IMR-90 (cell line): ENCODE data around the gene UQCRC1. TPM values are rescaled to one million over a fixed set of nuclear protein-coding genes. Genes with fewer than 3 reads are reported as not detected.

Experiments used
- ATAC-seq: fragments of 200-7000 bp; cut with Tn5 transposase; 2 replicates; pipeline ENCODE4 v1.9.1; 2020; ENCODE audit warnings: low read depth, mild to moderate bottlenecking, moderate library complexity
- BruUV-seq: library from RNA; stranded (reverse); fragments of 400-500 nt; replicated peaks from 2 replicates; lab custom pipeline; 2021; lab: Mats Ljungman, UMichigan
- CTCF ChIA-PET: fragments of 300-600 bp; formaldehyde crosslinking; extraction: SDS; loops from one replicate; lab custom pipeline; 2021; ENCODE audit warnings: antibody characterized with exemption; lab: Yijun Ruan, JAX
- POLR2A ChIA-PET: fragments of 300-600 bp; sonication (Branson Sonifier 250); formaldehyde crosslinking; loops from one replicate; lab custom pipeline; 2022; ENCODE audit warnings: antibody characterized with exemption; ENCODE audit not compliant: unreplicated experiment; lab: Charles Lee
- DNase-seq: peaks from one replicate; pipeline ENCODE4 v3.0.0; 2013
- H2AFZ ChIP-seq: replicated peaks from 2 replicates; pipeline ENCODE3; 2013; ENCODE audit warnings: low read length, mild to moderate bottlenecking; ENCODE audit not compliant: poor library complexity
- H2AK5ac ChIP-seq: 2 replicates; pipeline ENCODE4 v1.6.1; 2013; ENCODE audit warnings: low read depth, low read length, inconsistent platforms
- H2AK9ac ChIP-seq: replicated peaks from 2 replicates; pipeline ENCODE3; 2013; ENCODE audit warnings: mild to moderate bottlenecking, low read depth, low read length, moderate library complexity; ENCODE audit not compliant: poor library complexity
- H2BK120ac ChIP-seq: 2 replicates; pipeline ENCODE4 v1.6.1; 2013; ENCODE audit warnings: low read depth, low read length, inconsistent platforms
- H2BK15ac ChIP-seq: 3 replicates; pipeline ENCODE4 v1.6.1; 2013; ENCODE audit warnings: low read depth, low read length, inconsistent platforms
- H2BK20ac ChIP-seq: 2 replicates; pipeline ENCODE4 v1.6.1; 2013; ENCODE audit warnings: low read depth, mild to moderate bottlenecking, inconsistent platforms, low read length, moderate library complexity
- H2BK5ac ChIP-seq: 2 replicates; pipeline ENCODE4 v1.6.1; 2013; ENCODE audit warnings: mild to moderate bottlenecking, low read depth, low read length, inconsistent platforms; ENCODE audit not compliant: poor library complexity, severe bottlenecking
- H3K14ac ChIP-seq: replicated peaks from 2 replicates; pipeline ENCODE4 v1.6.1; 2013; ENCODE audit warnings: low read depth, low read length, inconsistent platforms
- H3K18ac ChIP-seq: 2 replicates; pipeline ENCODE4 v1.6.1; 2013; ENCODE audit warnings: low read depth, low read length, control low read depth
- H3K23ac ChIP-seq: 2 replicates; pipeline ENCODE4 v1.6.1; 2013; ENCODE audit warnings: low read depth, low read length, inconsistent platforms
- H3K27ac ChIP-seq: 2 replicates; pipeline ENCODE4 v1.5.1; 2013; ENCODE audit warnings: mild to moderate bottlenecking, control low read depth, low read length; ENCODE audit not compliant: insufficient read depth
- H3K27me3 ChIP-seq: 2 replicates; pipeline ENCODE4 v1.6.1; 2013; ENCODE audit warnings: low read length; ENCODE audit not compliant: control insufficient read depth, insufficient read depth
- H3K36me3 ChIP-seq: 2 replicates; pipeline ENCODE4 v1.6.1; 2013; ENCODE audit warnings: low read length, mixed read lengths; ENCODE audit not compliant: control insufficient read depth, insufficient read depth
- H3K4ac ChIP-seq: 2 replicates; pipeline ENCODE4 v1.6.1; 2013; ENCODE audit warnings: low read depth, low read length, inconsistent platforms
- H3K4me1 ChIP-seq: 2 replicates; pipeline ENCODE4 v1.6.1; 2013; ENCODE audit warnings: low read length, mixed read lengths; ENCODE audit not compliant: control insufficient read depth, insufficient read depth
- H3K4me2 ChIP-seq: 2 replicates; pipeline ENCODE4 v1.6.1; 2013; ENCODE audit warnings: low read depth, mild to moderate bottlenecking, control low read depth, low read length, moderate library complexity
- H3K4me3 ChIP-seq: 2 replicates; pipeline ENCODE4 v1.5.1; 2013; ENCODE audit warnings: low read depth, mild to moderate bottlenecking, control low read depth, low read length, moderate library complexity; ENCODE audit not compliant: insufficient read depth
- H3K56ac ChIP-seq: 2 replicates; pipeline ENCODE4 v1.6.1; 2013; ENCODE audit warnings: low read length, inconsistent platforms; ENCODE audit not compliant: insufficient read depth; ENCODE audit errors: extremely low read depth
- H3K79me1 ChIP-seq, 2 experiments: 2 replicates each; pipeline ENCODE4 v1.6.1; 2013; ENCODE audit warnings: low read length in 2 of 2, inconsistent platforms in 1 of 2, low read depth in 1 of 2
- H3K9ac ChIP-seq: 2 replicates; pipeline ENCODE4 v1.6.1; 2013; ENCODE audit warnings: low read depth, low read length, control low read depth
- H3K9me1 ChIP-seq: 2 replicates; pipeline ENCODE4 v1.6.1; 2013; ENCODE audit warnings: low read length, inconsistent platforms; ENCODE audit not compliant: insufficient read depth
- H3K9me3 ChIP-seq: 2 replicates; pipeline ENCODE4 v1.6.1; 2013; ENCODE audit warnings: low read length; ENCODE audit not compliant: control insufficient read depth, insufficient read depth
- H4K20me1 ChIP-seq: 2 replicates; pipeline ENCODE4 v1.6.1; 2013; ENCODE audit warnings: low read length, inconsistent platforms; ENCODE audit not compliant: insufficient read depth
- H4K5ac ChIP-seq: 2 replicates; pipeline ENCODE4 v1.6.1; 2013; ENCODE audit warnings: mild to moderate bottlenecking, low read depth, low read length, control low read depth
- H4K8ac ChIP-seq, 2 experiments: 2 replicates each; pipeline ENCODE4 v1.6.1; 2013; ENCODE audit warnings: low read depth in 2 of 2, low read length in 2 of 2, control low read depth in 1 of 2, inconsistent platforms in 1 of 2
- H4K91ac ChIP-seq: 2 replicates; pipeline ENCODE4 v1.6.1; 2013; ENCODE audit warnings: low read depth, low read length, inconsistent platforms; ENCODE audit not compliant: insufficient read depth
- FOS ChIP-seq: fragments of 150-350 bp; IDR thresholded peaks from 2 replicates; pipeline ENCODE4 v1.6.1; 2016; ENCODE audit warnings: low read depth, low read length
- NFE2L2 ChIP-seq: fragments of 150-350 bp; IDR thresholded peaks from 2 replicates; pipeline ENCODE4 v1.6.1; 2016; ENCODE audit warnings: low read depth, mild to moderate bottlenecking, low read length
- RAD21 ChIP-seq: IDR thresholded peaks from 2 replicates; pipeline ENCODE4 v1.6.1; 2012; ENCODE audit warnings: low read length, improper control_type of control experiment
- WGBS, 2 experiments: methylation state at CpG; one replicate each; pipeline versions ENCODE4 v1.1.5 to v1.1.7; 2013; ENCODE audit warnings: missing lambda C conversion rate in 2 of 2; ENCODE audit not compliant: insufficient read length in 1 of 2; ENCODE audit errors: extremely low coverage in 2 of 2; 5-methylcytosine and 5-hydroxymethylcytosine counted together
- dilution Hi-C: fragments of 300-500 bp; cut with HindIII; formaldehyde crosslinking; loops from one replicate; pipeline ENCODE4 v1.14.3; 2018; ENCODE audit warnings: low sequenced_read_pairs; ENCODE audit not compliant: unreplicated experiment
- in situ Hi-C: fragments of 300-500 bp; cut with MboI; formaldehyde crosslinking; loops from 3 replicates; pipeline ENCODE4 v1.14.3; 2019; ENCODE audit warnings: low sequenced_read_pairs, inconsistent platforms, mixed read lengths
- intact Hi-C: fragments of 100-400 bp; cut with micrococcal nuclease; formaldehyde crosslinking; loops from 2 replicates; pipeline ENCODE4 v1.10.0; 2022
- polyA plus RNA-seq, 3 experiments: library from polyadenylated mRNA; depleted of rRNA; stranded (reverse); fragments of >200 nt; gene quantifications; 2 replicates each; pipeline ENCODE4 v1.2.3, GENCODE V29; 2012; ENCODE audit warnings: low replicate concordance in 1 of 3
- total RNA-seq: library from RNA; depleted of rRNA; stranded (reverse); fragments of >200 nt; gene quantifications from 2 replicates; pipeline ENCODE4 v1.2.3, GENCODE V29; 2012

UQCRC1 gene
- total and polyA plus RNA-seq, 2 of the 4 experiments (the other 2 are of a cell fraction), result 474 to 1,365 TPM

DNA sequence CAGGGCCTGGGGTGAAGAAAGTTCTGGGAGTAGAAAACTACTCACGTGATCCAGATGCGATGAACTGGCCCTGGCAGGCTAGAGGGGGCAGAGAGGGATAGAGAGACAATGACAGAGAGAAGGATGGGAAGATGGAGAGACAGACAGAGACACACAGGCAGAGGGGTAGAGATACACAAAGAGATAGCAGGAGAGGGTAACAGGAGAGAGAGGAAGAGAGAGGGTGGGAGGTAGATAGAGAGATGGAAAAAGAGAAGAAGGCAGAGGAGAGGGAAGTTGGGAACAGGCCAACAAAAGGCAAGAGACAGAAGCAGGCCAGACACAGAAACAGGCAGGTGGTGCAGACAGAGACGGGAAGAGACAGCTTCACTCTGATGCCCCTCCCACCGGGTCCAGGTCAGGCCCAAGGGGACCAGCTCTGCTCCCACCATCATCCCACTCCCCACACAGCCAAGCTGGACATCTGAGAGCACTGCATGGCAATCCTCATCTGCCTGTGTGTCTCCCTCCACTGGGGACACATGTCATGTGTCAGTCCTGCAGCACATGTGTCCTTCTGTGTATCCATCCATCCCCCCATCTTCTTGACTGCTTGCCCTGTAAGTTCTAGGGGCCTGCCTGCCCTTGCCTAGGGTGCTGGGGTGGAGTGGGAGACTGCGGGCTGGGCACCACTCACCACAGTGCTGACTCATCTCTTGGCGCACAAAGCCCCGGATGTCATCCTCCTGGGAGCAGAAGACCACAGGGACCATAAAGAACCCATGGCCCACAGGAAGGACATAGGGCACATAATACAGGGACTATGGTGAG is 43.6 kb downstream of the UQCRC1 start:
- H3K27me3 ChIP-seq, result no peaks in the 10 kb centered on the region
- peaks cover 50% of the 10 kb centered on the region for H3K36me3 ChIP-seq
- H3K79me1 ChIP-seq, result peaks cover 0 to 38% of the 10 kb centered on the region in 2 experiments; a peak in 3 of 4 replicates
- DNase-seq, result peak; percentile 64
- H4K91ac ChIP-seq, result peak overlapping the region; percentile 47
- peak overlapping the region; percentile 1 to 17; a peak in 2 of 4 replicates for H4K8ac ChIP-seq
- H3K27ac ChIP-seq, result peak overlapping the region; percentile 7
- H4K20me1 ChIP-seq, result no peaks in the 10 kb centered on the region; the same call in 1 of the 2 replicates
- H3K18ac ChIP-seq, result peak overlapping the region; percentile 26; the same call in 1 of the 2 replicates
- H3K4me2 ChIP-seq, result no peak overlapping the region
- TF ChIP-seq NFE2L2 (0 out of 2 replicates have a peak, but pooled peaks have one; percentile 34), FOS (peak; percentile 54), RAD21 (no peak)
- dilution Hi-C loops (no loop called here), intact Hi-C loops (no loop called here), in situ Hi-C loops (no loop called here)
- ChIA-PET CTCF (no interaction called here), POLR2A (no interaction called here)
- H3K4ac ChIP-seq, result peak overlapping the region; percentile 89
- peak overlapping the region; percentile 79 for H2BK20ac ChIP-seq
- peak overlapping the region; percentile 77 for H2BK120ac ChIP-seq
- 66% methylated on average over 4 of the region's 7 CpGs; no CpG with 5 or more reads in 1 of the 2 experiments for WGBS, 2 experiments
- H3K56ac ChIP-seq, result no peak overlapping the region; the same call in 1 of the 2 replicates
- peak overlapping the region; percentile 89 for H2BK5ac ChIP-seq
- H2BK15ac ChIP-seq, result peak overlapping the region; percentile 76; the same call in 2 of the 3 replicates
- H3K9ac ChIP-seq, result no peak overlapping the region
- peaks cover 26% of the 10 kb centered on the region for H3K4me1 ChIP-seq
- peak overlapping the region; percentile 74 for H3K14ac ChIP-seq
- H3K9me1 ChIP-seq, result peaks cover 27% of the 10 kb centered on the region
- no TSS peak for BruUV-seq
- H3K23ac ChIP-seq, result peak overlapping the region; percentile 58
- H3K9me3 ChIP-seq, result no peaks in the 10 kb centered on the region
- H2AK9ac ChIP-seq, result peak overlapping the region; percentile 94
- peak overlapping the region; percentile 99 for H2AK5ac ChIP-seq
- peak overlapping the region; percentile 61 for H2AFZ ChIP-seq
- peak; percentile 31; the same call in 1 of the 2 replicates for ATAC-seq
- H4K5ac ChIP-seq, result peak overlapping the region; percentile 25; the same call in 1 of the 2 replicates
- no peak overlapping the region for H3K4me3 ChIP-seq
